Pons (tissue), 1 donor: Measurements from ENCODE around the gene EID2.

Experiments used
- DNase-seq: peaks from one replicate; pipeline ENCODE4 v3.0.0-alpha.2; 2016; ENCODE audit warnings: low spot score

The EID2 gene

DNA sequence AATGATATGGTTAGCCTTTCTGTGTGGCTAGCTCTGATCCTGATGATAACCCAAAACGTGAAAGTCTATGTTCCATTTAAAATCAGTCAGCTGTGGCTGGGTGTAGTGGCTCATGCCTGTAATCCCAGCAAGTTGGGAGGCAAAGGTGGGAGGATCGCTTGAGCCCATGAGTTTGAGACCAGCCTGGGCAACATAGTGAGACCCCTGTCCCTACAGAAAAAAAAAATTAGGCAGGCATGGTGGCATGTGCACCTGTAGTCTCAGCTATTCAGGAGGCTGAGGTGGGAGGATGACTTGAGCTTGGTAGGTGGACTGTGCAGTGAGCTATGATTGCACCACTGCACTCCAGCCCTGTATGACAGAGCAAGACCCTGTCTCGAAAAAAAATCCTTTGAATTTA, 6.2 kb downstream of the EID2 start:
- no peak for DNase-seq

DNA sequence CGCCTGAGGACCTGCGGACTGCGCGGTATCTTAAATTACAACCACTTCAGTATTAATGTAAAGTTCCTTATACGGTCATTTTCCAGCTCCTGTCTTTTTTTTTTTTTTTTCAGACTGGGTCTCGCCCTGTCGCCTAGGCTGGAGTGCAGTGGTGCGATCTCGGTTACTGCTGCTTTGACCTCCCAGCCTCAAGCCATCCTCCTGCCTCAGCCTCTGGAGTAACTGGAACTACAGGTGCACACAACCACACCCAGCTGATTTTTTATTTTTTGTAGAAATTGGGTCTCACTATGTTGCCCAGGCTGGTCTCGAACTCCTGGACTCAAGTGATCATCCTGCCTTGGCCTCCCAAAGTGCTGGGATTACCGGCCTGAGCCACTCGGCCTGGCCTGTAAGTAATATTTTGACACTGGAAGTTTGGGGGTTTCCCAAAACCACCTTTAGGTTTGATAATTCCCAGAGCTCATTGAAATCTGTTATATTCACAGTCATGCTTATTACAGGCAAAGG, 6.9 kb downstream of the EID2 start:
- DNase-seq = no peak

GRCh38 chr19:39532233-39533002, 7.5 kb downstream of the EID2 start, which contains the start of gene EID2B:
TSS of gene EID2B (minus strand) at chr19:39532852. CDS start at chr19:39532802, 50 bp downstream.
- peak; percentile 95 for DNase-seq

GRCh38 chr19:39531834-39532232, 8.1 kb downstream of the EID2 start:
- DNase-seq = no peak

DNA sequence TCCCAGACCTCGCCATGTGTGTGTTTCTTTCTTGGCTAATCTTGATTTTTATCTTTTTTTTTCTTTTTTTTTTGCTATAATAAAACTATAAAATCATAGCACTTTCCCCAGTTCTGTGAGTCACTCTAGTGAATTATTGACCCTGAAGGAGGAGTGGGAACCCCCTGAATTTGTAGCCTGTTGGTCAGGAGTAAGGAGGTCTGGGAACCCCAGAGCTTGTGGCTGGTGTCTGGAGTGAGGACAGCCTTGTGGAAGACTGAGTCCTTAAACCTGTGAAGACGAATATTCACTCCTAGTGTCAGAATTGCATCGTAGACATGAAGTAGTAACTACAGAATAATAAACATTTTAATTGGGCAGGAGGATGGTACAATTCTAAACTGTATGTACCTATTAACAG, 14.8 kb downstream of the EID2 start:
- no peak for DNase-seq

DNA sequence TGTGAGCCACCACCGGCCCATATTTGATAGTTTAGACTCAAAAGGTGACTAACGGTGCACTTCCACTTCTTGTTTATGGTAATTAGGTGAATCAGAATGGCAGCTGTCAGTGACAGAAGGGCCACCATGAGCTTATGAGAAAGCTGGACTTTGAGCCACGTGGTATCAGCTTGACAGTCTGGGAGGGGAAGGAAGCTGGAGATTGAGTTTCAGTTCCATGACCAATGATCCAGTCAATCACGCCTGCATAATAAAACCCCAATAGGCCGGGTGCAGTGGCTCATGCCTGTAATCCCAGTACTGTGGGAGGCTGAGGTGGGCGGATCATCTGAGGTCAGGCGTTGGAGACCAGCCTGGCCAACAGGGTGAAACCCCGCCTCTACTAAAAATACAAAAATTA, 15.5 kb downstream of the EID2 start:
- no peak for DNase-seq

DNA sequence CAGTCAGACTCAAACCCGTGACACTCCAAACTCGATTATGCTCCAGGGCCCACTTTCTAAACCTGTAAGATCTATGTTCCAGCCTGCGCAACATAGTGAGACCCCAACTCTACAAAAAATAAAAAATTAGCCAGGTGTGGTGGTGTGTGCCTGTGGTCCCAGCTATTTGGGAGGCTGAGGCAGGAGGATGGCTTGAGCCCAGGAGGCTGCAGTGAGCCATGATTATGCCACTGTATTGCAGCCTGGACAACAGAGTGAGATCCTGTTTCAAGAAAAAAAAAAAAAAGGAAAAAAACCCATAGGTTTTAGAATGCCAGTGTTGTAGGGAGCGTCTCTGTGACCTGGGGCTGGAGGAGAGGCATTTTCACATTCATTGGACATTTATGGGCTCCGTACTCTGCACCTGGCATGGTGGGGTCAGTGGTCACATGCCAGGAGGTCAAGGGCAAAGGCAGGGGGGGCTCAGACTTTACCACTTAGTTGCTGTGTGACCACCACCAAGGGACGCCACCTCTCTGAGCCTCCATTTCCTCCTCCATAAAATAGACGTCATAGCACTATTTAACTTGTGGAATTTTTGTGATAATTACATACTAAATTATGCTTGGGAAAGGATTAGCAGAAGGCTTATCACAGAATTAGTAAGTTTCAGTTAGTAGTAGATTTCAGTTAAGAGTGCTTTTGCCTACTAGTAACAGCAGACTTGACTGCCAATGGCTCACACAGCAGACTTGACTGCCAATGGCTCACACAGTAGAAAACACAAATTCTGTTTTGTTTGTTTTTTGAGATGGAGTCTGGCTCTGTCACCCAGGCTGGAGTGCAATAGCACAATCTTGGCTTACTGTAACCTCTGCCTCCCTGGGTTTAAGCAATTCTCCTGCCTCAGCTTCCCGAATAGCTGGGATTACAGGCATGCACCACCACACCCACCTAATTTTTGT, 19.1 kb downstream of the EID2 start:
- DNase-seq = no peak

GRCh38 chr19:39518975-39519374, 21.0 kb downstream of the EID2 start:
- DNase-seq = no peak

GRCh38 chr19:39518458-39518857, 21.5 kb downstream of the EID2 start:
- no peak for DNase-seq

- no peak for DNase-seq
Observed at GRCh38 chr19:39517432-39517831, 22.5 kb downstream of the EID2 start.

- DNase-seq = no peak
Observed at GRCh38 chr19:39516270-39516669, 23.7 kb downstream of the EID2 start.

DNA sequence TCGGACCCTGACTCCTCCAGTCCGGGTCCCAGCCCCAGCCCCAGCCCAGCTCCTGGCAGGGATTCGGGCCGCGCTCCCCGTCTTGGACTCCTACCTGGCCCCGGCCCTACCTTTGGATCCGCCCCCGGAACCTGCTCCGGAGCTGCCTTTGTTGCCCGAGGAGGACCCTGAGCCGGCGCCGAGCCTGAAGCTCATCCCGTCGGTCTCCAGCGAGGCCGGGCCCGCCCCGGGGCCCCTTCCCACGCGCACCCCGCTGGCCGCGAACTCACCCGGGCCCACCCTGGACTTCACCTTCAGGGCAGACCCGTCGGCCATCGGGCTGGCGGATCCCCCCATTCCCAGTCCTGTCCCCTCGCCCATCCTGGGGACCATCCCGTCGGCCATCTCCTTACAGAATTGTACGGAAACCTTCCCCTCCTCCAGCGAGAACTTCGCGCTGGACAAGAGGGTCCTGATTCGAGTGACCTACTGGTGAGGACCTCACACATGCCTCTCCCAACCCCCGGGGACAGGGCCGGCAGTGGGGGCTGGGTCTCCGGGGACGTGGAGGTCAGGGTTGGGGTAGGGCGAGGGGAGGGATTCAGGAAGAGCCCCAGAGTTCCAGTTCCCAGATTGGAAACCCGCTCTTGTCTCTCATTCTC, 24.3 kb downstream of the EID2 start:
- DNase-seq = no peak

DNA sequence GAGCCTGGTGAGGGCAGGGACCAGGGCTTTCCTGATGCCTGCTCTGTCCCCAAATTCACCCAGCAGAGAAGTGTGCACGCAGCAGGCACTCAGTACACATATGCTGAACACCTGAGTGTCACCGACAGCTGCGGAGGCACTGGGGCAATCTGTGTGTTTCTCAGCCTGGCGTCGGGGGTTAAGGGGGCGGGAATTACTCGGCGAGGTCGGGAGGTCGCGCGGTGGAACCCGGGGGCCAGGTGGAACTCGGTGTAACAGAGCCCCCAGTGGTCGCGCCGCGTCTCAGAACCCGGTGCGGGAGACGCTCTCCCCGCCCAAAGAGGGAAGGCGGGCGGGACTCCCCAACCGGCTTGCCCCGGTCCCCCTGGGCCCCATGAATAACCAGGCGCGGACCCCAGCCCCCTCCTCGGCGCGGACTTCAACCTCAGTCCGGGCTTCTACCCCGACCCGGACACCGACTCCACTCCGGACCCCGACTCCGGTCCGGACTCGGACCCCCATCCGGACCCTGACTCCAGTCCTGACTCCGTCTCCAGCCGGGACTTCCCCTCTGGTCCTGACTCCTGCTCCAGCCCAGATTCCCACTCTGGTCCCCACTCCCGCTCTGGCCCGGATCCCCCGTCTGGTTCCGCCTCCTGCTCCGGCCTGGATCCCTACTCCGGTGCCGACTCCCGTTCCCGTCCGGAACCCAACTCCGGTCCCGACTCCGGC, 25.0 kb downstream of the EID2 start, which contains the start of gene SELENOV:
Gene SELENOV (plus strand): TSS at position 300 of the 711 bp plus-strand sequence. CDS start 74 bp downstream, at position 374.
- DNase-seq = no peak

DNA sequence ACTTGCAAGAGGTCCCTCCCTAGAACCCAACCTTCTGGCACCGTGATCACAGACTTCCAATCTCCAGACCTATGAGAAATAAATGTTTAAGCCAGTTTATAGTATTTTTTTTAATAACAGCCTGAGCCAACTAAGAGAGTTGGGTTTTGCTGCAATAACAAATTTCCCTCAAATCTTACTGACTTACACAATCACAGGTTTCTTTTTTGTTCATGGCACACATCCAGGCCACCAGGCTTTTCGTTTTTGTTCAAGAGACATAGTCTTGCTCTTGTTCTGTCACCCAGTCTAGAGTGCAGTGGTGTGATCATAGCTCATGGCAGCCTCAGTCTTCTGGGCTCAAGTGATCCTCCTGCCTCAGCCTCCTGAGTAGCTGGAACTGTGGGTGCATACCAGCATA, 27.0 kb downstream of the EID2 start:
- DNase-seq = no peak

GRCh38 chr19:39509233-39509632, 30.7 kb downstream of the EID2 start:
- DNase-seq = no peak

DNA sequence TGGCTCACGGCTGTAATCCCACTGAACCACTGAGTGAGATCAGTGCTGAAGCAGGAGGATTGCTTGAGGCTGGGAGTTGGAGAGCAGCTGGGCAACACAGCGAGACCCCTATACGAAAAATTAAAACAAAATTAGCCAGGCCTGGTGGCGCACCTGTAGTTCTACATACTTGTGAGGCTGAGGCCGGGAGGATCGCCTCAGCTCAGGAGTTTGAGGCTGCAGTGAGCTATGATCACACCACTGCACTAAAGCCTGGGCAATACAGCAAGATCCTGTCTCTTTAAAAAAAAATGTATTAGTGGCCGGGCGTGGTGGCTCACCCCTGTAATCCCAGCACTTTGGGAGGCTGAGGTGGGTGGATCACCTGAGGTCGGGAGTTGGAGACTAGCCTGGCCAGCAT, 31.3 kb downstream of the EID2 start:
- DNase-seq = no peak

GRCh38 chr19:39507715-39508364, 32.1 kb downstream of the EID2 start:
- DNase-seq = no peak

DNA sequence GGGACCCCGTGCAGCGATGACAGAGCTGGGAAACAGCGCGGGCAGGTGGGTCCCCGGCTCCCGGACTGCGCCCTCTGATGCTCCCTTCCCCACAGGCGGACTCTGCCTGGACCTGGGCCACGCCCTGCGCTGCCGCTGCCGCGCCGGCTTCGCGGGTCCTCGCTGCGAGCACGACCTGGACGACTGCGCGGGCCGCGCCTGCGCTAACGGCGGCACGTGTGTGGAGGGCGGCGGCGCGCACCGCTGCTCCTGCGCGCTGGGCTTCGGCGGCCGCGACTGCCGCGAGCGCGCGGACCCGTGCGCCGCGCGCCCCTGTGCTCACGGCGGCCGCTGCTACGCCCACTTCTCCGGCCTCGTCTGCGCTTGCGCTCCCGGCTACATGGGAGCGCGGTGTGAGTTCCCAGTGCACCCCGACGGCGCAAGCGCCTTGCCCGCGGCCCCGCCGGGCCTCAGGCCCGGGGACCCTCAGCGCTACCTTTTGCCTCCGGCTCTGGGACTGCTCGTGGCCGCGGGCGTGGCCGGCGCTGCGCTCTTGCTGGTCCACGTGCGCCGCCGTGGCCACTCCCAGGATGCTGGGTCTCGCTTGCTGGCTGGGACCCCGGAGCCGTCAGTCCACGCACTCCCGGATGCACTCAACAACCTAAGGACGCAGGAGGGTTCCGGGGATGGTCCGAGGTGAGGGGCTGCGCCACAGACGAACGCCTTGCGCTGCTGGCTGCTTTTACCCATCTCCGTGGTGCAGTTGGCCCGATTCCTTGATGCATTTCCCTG, 32.8 kb downstream of the EID2 start:
- DNase-seq = no peak

DNA sequence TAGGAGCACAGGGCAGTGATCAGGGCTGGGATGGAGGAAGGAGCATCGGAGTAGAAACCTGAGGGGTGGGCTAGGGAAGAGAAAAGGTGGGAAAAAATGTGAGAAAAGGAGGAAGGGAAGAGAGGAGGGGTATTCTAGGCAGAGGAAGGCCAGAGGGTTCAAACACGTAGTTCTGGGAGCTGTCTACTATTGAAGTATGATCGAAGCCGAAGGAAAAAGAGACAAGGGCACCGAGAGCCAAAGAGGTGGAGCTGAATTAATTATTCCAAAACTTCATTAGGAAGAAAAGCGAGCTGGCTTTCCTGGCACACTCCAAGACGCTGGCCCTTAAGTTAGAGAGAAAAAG, 33.4 kb downstream of the EID2 start:
- no peak for DNase-seq

DNA sequence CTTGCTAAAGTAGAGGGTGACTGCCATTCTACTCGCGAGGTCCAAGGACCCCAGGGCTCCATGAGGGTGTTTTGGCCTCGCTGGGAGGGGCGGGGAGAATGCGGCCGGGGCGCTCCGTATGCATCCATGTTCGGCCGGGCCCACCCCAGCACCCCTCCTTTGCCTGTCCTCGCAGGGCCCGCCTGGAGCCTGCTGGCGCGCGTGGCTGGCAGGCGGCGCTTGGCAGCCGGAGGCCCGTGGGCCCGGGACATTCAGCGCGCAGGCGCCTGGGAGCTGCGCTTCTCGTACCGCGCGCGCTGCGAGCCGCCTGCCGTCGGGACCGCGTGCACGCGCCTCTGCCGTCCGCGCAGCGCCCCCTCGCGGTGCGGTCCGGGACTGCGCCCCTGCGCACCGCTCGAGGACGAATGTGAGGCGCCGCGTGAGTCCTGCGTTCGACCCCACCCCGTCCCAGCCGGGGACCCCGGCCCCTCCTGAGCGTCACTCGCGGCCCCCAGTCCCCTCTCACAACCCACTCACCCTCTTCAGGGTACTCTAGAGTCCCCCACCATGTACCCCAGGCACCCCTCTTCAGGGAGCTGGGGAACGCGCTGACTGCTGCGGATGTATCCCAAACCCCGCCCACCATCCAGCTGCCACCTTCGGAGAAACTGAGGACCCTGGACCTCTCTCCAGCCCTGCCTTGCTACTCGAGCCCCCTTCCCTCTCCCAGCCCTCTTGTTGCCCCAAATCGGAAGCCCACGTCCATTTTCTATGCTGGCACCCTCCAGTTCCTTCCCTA, 37.1 kb downstream of the EID2 start:
- no peak for DNase-seq
